DMS79 treated with DMSO at 0.1 percent for 48 hours (cell line): ENCODE measurements around the gene FARSB.
"Not testable (repeated sequence)": the region's sequence is repeated elsewhere in the genome, so short reads cannot be mapped to it uniquely, and the experiment has no call there.

Experiments
- DNase-seq: peaks from one replicate; lab custom pipeline; 2025; lab: John Stamatoyannopoulos, UW

FARSB gene

DNA sequence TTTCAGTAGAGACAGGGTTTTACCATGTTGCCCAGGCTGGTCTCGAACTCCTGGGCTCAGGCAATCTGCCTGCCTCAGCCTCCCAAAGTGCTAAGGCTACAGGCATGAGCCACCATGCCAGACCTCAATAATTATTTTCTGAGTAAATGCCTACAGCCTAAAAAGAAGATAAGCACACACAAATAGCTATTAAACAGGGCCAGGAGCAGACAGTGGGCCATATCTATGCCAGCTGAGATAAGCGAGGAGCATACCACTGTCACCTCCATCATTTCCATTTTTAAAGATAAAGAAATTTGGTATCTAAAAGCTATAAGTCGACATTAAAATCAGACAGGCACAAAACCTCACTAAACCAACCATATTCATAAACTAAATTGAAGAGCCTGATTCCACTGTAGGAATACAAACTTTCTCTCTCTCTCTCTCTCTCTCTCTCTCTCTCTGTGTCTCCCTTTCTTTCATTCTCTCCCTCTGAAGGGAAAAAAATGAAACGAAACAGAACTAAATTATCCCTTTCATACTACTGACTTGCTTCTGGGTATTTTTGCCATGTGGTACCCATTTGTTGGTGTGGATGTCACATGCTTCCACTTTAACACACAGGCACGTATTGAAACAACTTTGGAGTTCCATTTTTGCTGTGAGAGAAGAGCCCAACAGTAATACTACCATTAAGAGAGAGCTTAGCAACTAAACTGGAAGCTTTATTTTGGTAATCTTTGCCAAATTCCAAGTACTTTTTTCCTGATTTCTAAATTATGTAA, 51.0 kb downstream of the FARSB start:
- no peak for DNase-seq

DNA sequence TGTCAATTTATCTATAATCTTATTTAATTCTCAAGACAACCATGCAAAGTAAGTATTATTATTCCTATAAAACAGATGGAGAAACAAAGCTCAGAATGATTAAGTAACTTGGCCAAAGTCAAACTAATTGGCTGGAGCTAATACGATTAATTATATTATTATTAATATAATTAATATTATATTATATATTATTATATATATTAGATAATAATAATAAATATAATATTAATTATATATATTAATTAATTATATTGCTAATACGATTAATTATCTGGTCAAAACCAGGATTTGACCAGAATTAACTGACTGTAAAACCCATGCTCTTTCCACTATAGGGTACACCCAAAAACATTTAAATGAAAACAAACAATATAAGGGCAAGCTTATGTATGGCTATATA, 52.4 kb downstream of the FARSB start:
- DNase-seq = no peak

GRCh38 chr2:222598611-222599010, 57.3 kb downstream of the FARSB start:
- no peak for DNase-seq

GRCh38 chr2:222595581-222595980, 60.3 kb downstream of the FARSB start:
- no peak for DNase-seq

DNA sequence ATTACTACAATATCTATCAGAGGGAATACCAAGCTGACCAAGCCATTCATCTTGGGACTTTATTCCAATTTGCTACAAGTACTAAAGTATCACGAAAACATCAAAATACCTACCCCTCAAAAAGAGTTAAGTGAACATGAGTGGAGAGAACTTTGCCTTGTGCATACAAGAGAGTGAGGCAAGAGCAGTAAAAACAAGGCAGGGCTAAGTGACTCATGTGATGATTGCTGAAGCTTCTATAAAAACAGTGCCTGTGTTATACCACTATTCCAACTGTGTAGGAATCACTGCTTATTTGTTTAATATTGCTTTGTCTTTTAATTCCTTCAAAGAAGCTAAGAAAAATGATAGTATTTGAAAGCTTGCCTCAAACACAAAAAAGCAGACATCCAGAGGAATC, 61.2 kb downstream of the FARSB start:
- DNase-seq = no peak

- DNase-seq = no peak
Measured at GRCh38 chr2:222592176-222592575, 63.7 kb downstream of the FARSB start.

- no peak for DNase-seq
Measured at GRCh38 chr2:222591661-222592060, 64.2 kb downstream of the FARSB start.

DNA sequence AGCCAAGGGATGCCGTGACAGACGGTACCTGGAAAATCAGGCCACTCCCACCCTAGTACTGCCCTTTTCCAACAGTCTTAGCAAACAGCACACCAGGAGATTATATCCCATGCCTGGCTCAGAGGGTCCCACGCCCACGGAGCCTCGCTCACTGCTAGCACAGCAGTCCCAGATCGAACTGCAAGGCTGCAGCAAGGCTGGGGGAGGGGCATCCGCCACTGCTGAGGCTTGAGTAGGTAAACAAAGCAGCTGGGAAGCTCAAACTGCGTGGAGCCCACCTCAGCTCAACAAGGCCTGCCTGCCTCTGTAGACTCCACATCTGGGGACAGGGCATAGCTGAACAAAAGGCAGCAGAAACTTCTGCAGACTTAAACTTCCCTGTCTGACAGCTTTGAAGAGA, 71.3 kb downstream of the FARSB start:
- not testable (repeated sequence) for DNase-seq

DNA sequence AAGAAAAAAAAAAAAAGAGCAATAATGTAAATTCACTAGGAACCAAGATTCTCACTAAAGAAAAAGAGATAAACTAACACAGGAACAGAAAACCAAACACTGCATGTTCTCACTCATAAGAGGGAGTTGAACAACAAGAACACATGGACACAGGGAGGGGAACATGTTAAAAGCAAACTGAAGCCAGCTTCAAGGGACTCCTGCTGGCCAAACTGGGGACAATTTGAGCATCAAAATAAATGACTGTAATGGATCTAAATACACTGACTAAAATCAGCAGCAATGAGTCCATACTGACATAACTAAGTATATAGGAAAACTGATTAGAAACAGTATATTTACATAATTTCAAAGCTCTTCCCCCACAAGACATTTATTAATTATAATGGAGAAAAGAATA, 73.0 kb downstream of the FARSB start:
- DNase-seq = no peak

DNA sequence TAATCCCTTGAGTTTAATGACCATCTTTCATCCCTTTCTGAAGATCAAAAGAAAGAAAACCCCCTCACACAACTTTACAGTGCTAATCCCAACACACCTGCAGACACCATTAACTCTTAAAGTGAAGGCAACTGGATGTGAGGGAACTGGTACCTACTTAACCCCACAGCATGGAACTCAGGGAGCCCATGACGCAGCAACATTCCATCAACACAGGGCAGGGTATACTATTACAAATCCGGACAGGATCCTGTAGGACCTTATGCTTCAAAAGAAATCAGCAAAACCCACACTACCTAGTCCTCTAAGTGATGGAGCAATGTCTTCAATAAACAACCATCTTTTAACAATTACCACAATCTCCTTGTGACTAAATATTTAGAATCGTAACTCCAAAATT, 78.6 kb downstream of the FARSB start:
- DNase-seq = no peak

DNA sequence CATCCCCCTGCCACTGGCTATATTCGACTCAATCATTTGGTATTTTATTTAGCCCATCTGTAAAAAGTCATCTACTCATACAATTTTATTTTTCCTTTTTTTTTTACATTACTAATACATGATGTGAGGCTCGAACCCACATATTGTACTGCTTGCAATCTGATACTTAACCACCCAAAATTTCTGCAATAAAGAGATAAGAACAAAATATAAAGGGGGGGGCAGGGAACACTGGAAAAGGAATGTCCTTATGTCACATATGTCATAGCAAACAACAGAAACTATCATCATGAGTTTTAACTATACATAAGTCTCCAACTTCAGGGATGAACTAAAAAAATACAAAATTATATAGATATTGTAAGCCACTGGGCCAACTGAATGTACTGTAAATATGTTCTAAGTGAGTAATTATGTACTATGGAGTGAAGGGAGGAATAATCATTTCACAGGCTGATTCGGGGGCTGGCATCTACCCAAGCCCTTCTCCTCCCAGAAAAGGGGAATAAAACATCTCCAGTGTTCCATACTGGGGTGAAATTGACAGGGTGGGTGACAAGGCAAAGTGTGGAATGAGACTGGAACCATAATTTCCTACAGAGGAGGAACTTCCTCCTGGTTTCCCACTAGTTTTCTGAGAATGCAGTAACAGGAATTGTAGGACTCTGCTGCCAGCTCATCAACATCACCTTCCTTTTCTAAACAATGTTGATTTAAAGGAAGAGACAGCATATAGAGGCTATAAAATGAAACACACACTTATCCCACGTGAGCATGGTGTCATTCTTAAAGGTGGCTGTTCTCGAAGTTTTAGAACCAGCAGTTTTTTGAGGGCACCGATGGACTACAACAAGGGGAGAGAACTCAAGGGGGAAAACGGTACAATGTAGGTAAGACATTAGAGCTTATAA, 79.5 kb downstream of the FARSB start:
- no peak for DNase-seq

DNA sequence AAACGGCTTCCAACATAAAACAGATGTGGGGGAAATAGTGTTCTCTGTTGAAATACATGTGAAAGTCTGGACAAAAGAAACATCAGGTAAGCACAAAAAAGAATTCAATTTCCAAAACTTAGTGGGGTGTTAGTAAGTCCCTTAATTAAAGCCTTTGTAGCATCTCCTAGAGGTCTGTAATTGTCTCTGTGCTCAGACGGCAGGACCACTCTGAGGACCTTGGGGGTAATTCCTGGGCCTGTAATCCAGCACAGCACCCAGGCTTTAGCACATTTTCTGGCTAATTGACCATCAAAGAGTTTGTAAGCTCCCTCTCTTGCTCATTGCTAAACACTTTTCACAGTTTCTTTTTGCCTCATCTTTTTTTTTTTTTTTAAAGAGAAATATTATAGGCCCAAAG, 80.3 kb downstream of the FARSB start:
- no peak for DNase-seq

DNA sequence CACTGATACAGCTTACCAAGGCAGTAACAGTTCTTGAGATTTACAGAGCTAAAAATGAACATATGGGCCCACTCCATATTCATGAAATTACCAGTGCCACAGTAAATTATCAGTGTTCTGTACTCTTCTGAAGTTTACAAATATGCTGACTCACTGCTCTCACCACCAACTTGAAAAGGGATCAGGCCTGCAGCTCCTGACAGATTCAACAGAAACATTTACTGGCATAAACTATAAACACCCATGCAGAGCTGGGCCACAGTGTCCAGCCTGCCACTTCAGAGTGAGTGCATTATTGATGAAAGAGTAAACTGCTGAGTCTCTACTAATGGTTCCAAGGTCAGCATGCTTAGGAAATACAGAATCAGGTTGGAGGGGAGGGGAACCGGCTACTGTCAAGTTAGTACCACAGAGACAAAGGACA, 83.1 kb downstream of the FARSB start:
- no peak for DNase-seq

GRCh38 chr2:222572264-222572721, 83.6 kb downstream of the FARSB start:
- no peak for DNase-seq

DNA sequence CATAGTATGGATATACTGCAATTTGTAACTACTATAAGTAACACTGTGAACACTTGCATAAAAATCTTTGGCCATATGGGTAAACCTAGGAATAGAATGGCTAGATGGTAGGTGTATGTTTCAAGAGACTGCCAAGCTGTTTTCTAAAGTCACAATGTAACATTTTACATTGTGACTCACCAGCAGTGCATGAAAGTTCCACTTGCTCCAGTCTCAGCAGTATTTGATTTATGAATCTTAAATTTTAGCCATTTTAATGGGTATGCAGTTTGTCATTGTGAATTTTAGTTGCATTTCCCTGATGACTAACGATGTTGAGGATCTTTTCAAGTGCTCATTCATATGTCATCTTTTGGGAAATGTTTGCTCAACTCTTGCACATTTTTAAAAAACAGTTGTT, 86.1 kb downstream of the FARSB start:
- no peak for DNase-seq

DNA sequence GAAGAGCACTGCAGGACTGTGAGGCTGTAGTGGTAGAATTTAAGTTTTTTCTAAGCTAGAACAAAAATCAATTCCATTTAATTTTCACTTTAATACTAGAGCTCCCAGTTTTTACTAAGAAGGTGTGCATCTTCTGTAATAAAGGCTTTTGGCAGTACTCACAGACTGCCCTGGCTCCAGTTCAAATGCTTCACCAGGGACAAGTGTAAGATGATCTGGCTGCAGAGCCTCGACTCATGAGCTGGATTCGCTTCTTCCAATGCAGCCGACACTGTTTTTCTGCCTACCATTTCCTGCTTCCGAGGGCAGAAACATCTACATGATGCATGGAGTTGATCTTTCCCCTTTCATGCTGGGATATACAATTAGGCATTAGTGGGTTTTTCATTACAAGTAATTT, 87.0 kb downstream of the FARSB start:
- DNase-seq = peak; percentile 88

DNA sequence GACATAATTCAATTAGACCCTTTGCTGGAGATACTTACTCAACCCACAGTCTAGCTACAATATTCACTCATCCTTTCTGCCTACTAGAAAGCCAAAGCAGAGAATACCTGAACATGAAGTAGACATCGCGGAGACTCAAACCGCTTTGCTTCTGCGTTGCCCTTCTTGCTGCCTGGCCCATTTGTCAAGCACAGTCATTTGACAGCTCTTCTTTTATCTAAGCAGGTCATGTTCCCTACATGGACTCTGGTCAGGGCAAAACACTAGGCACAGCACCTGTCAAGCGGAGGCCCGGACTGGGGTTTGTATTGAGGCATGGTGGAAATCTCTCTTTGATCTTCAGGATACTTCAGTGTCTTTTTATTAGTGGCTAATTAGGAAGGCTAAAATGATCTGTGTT, 89.7 kb downstream of the FARSB start:
- no peak for DNase-seq

DNA sequence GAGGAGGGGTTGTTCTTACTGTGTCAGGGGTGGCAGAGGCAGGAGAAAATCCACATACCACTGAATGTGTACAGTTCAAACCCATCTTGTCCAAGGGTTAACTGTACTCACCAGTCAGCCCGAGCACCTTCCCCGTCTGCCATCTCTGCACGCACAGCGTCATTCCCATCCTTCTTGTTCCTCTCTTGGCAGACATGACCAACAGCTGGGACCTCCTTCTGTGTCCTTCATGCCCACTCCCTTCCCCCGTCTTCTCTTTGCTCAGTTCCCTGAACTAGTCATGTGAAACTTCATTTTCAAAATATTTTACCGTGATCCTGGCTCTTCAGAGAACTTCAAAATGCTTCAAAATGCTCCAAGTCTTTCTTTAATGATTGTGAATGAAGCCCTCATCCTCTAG, 92.0 kb downstream of the FARSB start:
- no peak for DNase-seq

DNA sequence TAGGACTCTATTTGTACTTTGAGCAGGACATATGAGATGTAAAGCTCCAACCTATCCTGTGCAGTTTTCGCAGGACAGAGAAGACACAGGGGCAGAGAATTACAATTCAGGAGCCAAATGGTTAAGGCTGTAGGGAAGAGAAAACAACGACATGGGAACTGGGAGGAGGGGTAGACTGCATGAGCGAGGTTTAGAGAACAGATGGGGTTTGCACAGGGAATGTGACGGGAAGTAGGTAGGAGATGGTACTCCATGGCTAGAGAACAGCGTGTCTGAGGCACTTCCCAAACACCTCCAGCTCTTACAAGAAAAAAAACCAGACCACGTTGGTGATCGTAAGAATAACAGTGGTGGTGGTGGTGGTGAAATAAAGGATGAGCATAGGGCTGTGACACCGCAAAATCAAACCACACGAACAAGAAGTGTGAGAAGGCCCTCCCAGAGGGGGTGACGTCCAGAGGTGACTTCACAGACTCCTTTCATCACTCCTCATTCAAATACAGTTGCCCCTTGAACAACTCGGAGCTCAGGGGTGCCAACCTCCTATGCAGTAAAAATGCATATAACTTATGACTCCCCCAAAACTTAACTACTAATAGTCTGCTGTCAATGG, 92.7 kb downstream of the FARSB start:
- DNase-seq = no peak

DNA sequence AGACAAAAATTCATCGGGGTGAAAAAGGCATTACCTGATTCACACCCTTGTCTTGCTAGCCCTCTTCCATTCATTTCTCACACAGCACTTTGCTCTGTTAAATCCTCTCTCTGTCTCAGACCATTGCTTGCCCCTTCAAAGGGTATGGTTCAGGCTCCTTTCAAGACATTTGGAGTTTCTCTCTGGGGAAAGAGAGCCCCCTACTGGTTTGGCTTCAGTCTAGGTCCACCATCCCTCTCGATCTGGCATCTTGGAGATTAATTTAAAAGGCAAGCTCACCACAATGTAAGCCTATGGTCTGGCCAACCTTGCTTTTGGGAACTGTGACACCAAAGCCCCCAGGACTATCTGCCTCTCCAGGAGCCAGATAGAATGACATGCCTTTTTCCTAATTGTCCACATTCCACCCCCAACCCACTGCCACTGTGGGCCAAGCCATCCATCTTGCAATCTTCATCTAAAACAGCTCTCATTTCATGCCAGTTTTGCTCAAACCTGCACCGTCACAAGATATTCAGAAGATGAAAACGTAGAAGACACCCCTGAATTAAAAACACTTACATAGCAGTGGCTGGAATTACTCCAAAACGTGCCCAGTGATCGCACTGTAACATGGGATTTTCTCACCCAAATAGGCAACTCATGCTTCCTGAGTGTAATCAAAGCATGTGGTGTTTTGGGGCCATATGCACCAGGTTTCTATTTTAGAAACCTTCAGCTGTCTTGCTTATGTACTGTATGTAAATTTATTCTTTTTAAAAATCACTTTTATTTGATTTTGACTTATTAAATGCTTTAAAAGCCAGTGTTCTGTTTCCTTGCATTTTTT, 93.9 kb downstream of the FARSB start:
- DNase-seq = peak; percentile 25

DNA sequence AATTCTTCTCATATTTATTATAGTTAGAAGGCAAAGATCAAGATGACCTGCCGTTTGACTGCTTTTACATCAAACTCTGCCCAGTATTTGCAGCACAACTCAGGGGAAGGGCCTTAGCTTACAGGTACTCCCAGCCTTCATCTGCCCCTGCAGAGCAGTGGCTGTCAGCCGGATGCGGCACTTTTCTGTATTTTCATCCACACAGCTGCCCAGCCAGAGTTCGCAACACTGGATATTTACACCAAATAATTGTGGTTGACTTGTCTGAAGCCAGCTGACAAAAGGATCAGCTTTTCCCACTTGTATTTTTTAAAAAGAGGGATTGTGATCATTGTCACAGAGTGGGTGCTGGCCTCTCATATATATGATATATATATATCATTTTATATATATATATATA, 94.7 kb downstream of the FARSB start:
- no peak for DNase-seq

DNA sequence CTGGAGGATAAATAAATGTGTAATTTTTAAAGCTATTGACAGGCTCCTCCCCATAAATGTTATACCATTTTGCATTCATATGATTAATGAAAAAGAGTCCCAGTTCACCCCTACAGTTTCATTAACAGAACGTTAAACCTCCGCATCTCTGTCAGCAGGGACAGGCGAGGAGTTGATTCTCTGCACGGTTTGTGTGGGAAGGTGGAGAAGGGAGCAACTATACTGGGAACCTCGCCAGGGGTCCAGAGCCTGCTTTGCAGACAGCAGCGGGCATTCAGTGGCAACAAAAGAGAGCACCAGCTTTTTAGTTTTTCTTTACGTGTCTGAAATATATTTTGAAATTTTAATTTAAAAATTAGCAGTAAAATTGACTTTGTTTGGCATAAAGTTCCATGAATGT, 101.4 kb downstream of the FARSB start:
- DNase-seq = no peak
